ENCODE data around the gene RAD1.

- TF ChIP-seq CTCF (IDR thresholded peaks at IDR 0.05; ENCODE audit: low read length) (no peak), EZH2 (IDR thresholded peaks at IDR 0.05; ENCODE audit: borderline replicate concordance, low read length) (no peak)
Measured at GRCh38 chr5:34899066-34899465, 16.2 kb downstream of the RAD1 start.

Measured in OCI-LY1 (cell line).